ENCODE measurements around the gene RNU1-2.

DNA sequence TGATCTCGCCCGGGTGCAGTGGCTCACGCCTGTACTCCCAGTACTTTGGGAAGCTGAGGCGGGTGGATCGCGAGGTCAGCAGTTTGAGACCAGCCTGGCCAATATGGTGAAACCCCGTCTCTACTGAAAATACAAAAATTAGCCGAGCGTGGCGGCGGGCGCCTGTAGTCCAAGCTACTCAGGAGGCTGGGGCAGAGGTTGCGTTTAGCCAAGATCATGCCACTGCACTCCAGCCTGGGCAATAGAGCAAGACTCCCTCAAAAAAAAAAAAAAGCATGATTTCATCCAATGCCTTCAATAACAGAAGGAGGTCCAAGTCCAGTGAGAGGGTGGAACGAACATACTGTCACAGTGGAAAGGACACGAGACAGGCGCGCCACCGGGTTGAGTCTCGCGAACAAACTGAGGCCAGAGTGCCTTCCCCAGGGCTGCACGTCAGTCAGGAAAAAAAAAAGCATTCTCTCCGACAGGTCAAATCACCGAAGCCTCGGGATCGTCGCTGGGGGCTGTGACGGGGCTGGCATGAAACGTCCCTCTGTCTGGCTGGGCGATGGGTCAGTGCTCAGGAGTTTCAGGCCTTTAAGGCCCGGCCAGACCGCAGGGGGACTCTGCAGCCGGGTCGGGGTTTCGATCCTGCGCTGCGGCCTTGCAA lies 17.5 kb downstream of the RNU1-2 start:
- no peak for TF ChIP-seq CTCF (IDR thresholded peaks at IDR 0.05; ENCODE audit: poor library complexity, severe bottlenecking)
- TF ChIP-seq TAF1 (IDR thresholded peaks at IDR 0.05; ENCODE audit: low read depth), result no peak
- TF ChIP-seq RAD21 (conservative IDR thresholded peaks at IDR 0.05), result no peak
